HG03108 (cell line): ENCODE measurements around the gene SPATA2L.
"Not testable (repeated sequence)": the region's sequence is repeated elsewhere in the genome, so short reads cannot be mapped to it uniquely, and the experiment has no call there.

ENCODE experiments used
- ATAC-seq: cut with Tn5 transposase; IDR thresholded peaks from one replicate; pipeline ENCODE4 v1.9.1; 2021; ENCODE audit warnings: moderate library complexity; ENCODE audit not compliant: unreplicated experiment

The SPATA2L gene

GRCh38 chr16:89691986-89692569, 9.4 kb downstream of the SPATA2L start:
- ATAC-seq: no peak

- no peak for ATAC-seq
Measured at GRCh38 chr16:89691231-89691985, 10.1 kb downstream of the SPATA2L start.

GRCh38 chr16:89690392-89690901, 11.1 kb downstream of the SPATA2L start:
- no peak for ATAC-seq

- ATAC-seq: not testable (repeated sequence)
Measured at GRCh38 chr16:89689621-89690020, 11.9 kb downstream of the SPATA2L start.

- ATAC-seq: no peak
Measured at GRCh38 chr16:89689142-89689541, 12.4 kb downstream of the SPATA2L start.

GRCh38 chr16:89688395-89688794, 13.1 kb downstream of the SPATA2L start:
- no peak for ATAC-seq

GRCh38 chr16:89687092-89687940, 14.2 kb downstream of the SPATA2L start:
- ATAC-seq: peak; percentile 40

GRCh38 chr16:89686520-89687091, 14.9 kb downstream of the SPATA2L start, which contains the start of gene CDK10:
Gene CDK10 (plus strand): TSS chr16:89686689. CDS start chr16:89686711, 22 bp downstream.
- peak; percentile 73 for ATAC-seq

- no peak for ATAC-seq
Measured at GRCh38 chr16:89685916-89686315, 15.6 kb downstream of the SPATA2L start.

- ATAC-seq: no peak
Measured at GRCh38 chr16:89678258-89678657, 23.2 kb downstream of the SPATA2L start.

- no peak for ATAC-seq
Measured at GRCh38 chr16:89672177-89672941, 29.1 kb downstream of the SPATA2L start.

GRCh38 chr16:89671565-89671964, 29.9 kb downstream of the SPATA2L start:
- not testable (repeated sequence) for ATAC-seq

GRCh38 chr16:89670496-89671431, 30.7 kb downstream of the SPATA2L start:
- ATAC-seq: no peak

GRCh38 chr16:89669755-89670154, 31.8 kb downstream of the SPATA2L start:
- no peak for ATAC-seq

- ATAC-seq: no peak
Measured at GRCh38 chr16:89668790-89669158, 32.7 kb downstream of the SPATA2L start.

GRCh38 chr16:89667633-89668032, 33.9 kb downstream of the SPATA2L start:
- no peak for ATAC-seq

GRCh38 chr16:89667000-89667399, 34.5 kb downstream of the SPATA2L start:
- ATAC-seq: not testable (repeated sequence)

- ATAC-seq: not testable (repeated sequence)
Measured at GRCh38 chr16:89664238-89664637, 37.3 kb downstream of the SPATA2L start.

- no peak for ATAC-seq
Measured at GRCh38 chr16:89661215-89661614, 40.3 kb downstream of the SPATA2L start.
